Left ventricle myocardium inferior (tissue), 1 donor: ENCODE measurements around the gene ADORA3. TPM values are rescaled to one million over a fixed set of nuclear protein-coding genes. Genes with fewer than 3 reads are reported as not detected.

ENCODE experiments used
- DNase-seq: peaks from one replicate; pipeline ENCODE4 v3.0.0-alpha.2; 2020
- H3K27ac ChIP-seq: fragments of 200-600 bp; replicated peaks from 2 replicates; pipeline ENCODE4 v1.8.0; 2021
- H3K27me3 ChIP-seq: fragments of 200-600 bp; 2 replicates; pipeline ENCODE4 v1.8.0; 2021; ENCODE audit warnings: low read depth
- H3K36me3 ChIP-seq: fragments of 200-600 bp; 2 replicates; pipeline ENCODE4 v1.8.0; 2021
- H3K4me1 ChIP-seq: fragments of 200-600 bp; 2 replicates; pipeline ENCODE4 v1.8.0; 2021
- H3K4me3 ChIP-seq: fragments of 200-600 bp; 2 replicates; pipeline ENCODE4 v1.8.0; 2021; ENCODE audit warnings: mild to moderate bottlenecking, moderate library complexity
- H3K9me3 ChIP-seq: fragments of 200-600 bp; replicated peaks from 2 replicates; pipeline ENCODE4 v1.8.0; 2021
- intact Hi-C: fragments of 100-400 bp; cut with micrococcal nuclease; formaldehyde crosslinking; loops from one replicate; pipeline ENCODE4 v1.11.0; 2022
- total RNA-seq: library from RNA; stranded (reverse); fragmentation: NEBNext Ultra II Directional; extraction: Animal tissue kit (Norgen Biotek cat#: 25700); gene quantifications from one replicate; pipeline ENCODE4 v1.2.1, GENCODE V29; 2021
- TF ChIP-seq, protein P1 (sequence below): fragments of 200-600 bp; IDR thresholded peaks from 2 replicates; pipeline ENCODE4 v1.8.0; 2021; ENCODE audit warnings: antibody characterized with exemption, mild to moderate bottlenecking, borderline replicate concordance
- donor health status: DM: no; HTN: yes; CAD: no; lungs with severe emphysema.

Gene ADORA3
- total RNA-seq, 1 donor from 2014 or later = 3.1 TPM

DNA sequence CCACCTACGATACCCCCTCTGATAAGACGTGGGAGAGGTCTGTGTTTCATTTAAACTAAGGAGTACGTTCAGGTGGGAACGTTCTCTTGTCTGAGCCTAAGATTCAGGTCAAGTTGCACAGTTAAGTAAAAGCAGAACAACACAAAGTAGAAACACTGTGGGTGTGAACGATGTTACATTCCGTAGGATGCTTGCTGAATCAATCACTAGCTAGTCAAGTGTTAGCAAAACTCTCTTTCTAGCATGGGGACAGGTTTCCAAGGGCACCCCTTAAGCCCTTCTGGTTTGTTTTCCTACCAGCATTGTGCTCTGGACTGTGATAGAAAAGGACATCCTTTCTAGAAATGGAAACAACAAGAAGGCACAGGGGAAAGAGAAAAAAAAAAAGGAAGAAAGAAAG, 16.3 kb downstream of the ADORA3 start:
- H3K9me3 ChIP-seq = no peaks in the 10 kb centered on the region
- no peak for DNase-seq
- no peaks in the 10 kb centered on the region for H3K36me3 ChIP-seq
- H3K27ac ChIP-seq = no peak overlapping the region
- intact Hi-C loops = loop anchor here (10.0 kb wide), 1 partner anchor 278 kb away; no protein-coding TSS in a partner anchor
- TF ChIP-seq, protein P1, sequence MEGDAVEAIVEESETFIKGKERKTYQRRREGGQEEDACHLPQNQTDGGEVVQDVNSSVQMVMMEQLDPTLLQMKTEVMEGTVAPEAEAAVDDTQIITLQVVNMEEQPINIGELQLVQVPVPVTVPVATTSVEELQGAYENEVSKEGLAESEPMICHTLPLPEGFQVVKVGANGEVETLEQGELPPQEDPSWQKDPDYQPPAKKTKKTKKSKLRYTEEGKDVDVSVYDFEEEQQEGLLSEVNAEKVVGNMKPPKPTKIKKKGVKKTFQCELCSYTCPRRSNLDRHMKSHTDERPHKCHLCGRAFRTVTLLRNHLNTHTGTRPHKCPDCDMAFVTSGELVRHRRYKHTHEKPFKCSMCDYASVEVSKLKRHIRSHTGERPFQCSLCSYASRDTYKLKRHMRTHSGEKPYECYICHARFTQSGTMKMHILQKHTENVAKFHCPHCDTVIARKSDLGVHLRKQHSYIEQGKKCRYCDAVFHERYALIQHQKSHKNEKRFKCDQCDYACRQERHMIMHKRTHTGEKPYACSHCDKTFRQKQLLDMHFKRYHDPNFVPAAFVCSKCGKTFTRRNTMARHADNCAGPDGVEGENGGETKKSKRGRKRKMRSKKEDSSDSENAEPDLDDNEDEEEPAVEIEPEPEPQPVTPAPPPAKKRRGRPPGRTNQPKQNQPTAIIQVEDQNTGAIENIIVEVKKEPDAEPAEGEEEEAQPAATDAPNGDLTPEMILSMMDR = no peak
- no peak overlapping the region for H3K4me3 ChIP-seq
- no peaks in the 10 kb centered on the region for H3K27me3 ChIP-seq
- peaks cover 29% of the 10 kb centered on the region for H3K4me1 ChIP-seq

- Histone ChIP-seq H3K27me3 (no peaks in the 10 kb centered on the region), H3K4me3 (no peak overlapping the region), H3K36me3 (no peaks in the 10 kb centered on the region), H3K27ac (no peak overlapping the region), H3K9me3 (no peaks in the 10 kb centered on the region), H3K4me1 (peaks cover 36% of the 10 kb centered on the region)
- TF ChIP-seq, protein P1 = no peak
- intact Hi-C loops = loop anchor here (10.0 kb wide), 1 partner anchor 278 kb away; no protein-coding TSS in a partner anchor
- DNase-seq = no peak
These were observed 17.0 kb downstream of the ADORA3 start for GRCh38 chr1:111486431-111486830.

DNA sequence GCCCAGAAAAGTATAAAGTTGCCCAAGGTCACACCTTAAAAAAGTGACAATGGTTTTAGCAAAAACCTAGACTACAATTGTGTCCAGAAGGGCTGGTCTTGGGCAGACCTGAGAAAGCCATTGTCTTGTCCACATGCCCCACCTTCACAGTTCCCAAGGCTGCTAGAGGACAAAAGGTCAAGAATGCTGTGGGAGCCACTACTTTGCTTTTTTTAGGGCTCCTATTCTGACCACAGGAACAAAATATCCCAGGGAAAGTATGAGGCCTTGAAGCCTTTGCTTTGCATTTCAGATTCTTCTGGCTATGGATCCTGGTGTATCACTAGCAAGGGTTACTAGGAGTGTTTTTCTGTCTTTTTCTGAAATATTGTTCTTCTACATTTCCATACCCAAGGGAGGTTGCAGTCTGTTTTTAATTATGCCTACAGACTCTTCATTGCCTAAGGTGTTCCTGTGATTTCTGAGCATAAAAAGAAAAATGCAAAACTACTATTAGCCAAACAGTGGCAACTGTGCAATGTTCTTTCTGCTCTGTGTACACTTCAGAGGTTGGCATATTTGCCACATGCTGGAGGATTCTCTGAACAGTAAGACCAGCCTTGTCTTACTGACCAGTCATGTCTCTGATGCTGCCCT, 18.9 kb downstream of the ADORA3 start:
- peak overlapping the region; percentile 62 for H3K27ac ChIP-seq
- DNase-seq = no peak
- TF ChIP-seq, protein P1 = no peak
- no peaks in the 10 kb centered on the region for H3K9me3 ChIP-seq
- peaks cover 41% of the 10 kb centered on the region for H3K4me1 ChIP-seq
- no peaks in the 10 kb centered on the region for H3K27me3 ChIP-seq
- intact Hi-C loops = loop anchor here (10.0 kb wide), 1 partner anchor 280 kb away; no protein-coding TSS in a partner anchor
- H3K36me3 ChIP-seq = no peaks in the 10 kb centered on the region
- H3K4me3 ChIP-seq = no peak overlapping the region

GRCh38 chr1:111483876-111484275, 19.6 kb downstream of the ADORA3 start:
- peaks cover 41% of the 10 kb centered on the region for H3K4me1 ChIP-seq
- H3K36me3 ChIP-seq = no peaks in the 10 kb centered on the region
- no peaks in the 10 kb centered on the region for H3K9me3 ChIP-seq
- H3K4me3 ChIP-seq = no peak overlapping the region
- no peak for DNase-seq
- TF ChIP-seq, protein P1 = no peak
- H3K27ac ChIP-seq = peak overlapping the region; percentile 62
- intact Hi-C loops = loop anchor here (10.0 kb wide), 1 partner anchor 281 kb away; no protein-coding TSS in a partner anchor
- H3K27me3 ChIP-seq = no peaks in the 10 kb centered on the region

DNA sequence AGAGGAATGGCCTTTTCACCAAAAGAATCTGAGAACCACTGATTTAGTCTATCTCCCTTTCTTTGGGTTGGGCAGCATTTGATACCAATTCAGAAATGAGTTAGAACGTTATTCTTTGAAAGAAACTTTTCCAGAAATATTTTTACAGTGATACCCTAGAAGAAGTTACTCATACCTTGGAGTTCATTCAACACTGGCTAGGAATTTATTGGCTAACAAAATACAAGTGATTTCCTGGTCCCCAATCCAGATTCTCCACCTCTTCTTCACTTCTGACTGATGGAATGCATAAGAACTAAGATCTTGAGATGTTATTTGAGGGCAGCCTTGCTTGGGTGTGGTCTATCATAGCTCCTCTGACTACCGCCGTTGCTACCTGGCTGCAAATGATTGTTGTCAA, 20.3 kb downstream of the ADORA3 start:
- Histone ChIP-seq H3K27me3 (no peaks in the 10 kb centered on the region), H3K4me1 (peaks cover 41% of the 10 kb centered on the region), H3K4me3 (no peak overlapping the region), H3K27ac (peak overlapping the region; percentile 62), H3K36me3 (peaks cover under 1% of the 10 kb centered on the region), H3K9me3 (no peaks in the 10 kb centered on the region)
- no peak for DNase-seq
- intact Hi-C loops = loop anchor here (10.0 kb wide), 1 partner anchor 282 kb away; no protein-coding TSS in a partner anchor
- TF ChIP-seq, protein P1 = no peak
